ENCODE data around the gene RAB6B.
A peak's percentile ranks its signal among the peaks of the same experiment; 100 is the strongest.

Gene RAB6B

DNA sequence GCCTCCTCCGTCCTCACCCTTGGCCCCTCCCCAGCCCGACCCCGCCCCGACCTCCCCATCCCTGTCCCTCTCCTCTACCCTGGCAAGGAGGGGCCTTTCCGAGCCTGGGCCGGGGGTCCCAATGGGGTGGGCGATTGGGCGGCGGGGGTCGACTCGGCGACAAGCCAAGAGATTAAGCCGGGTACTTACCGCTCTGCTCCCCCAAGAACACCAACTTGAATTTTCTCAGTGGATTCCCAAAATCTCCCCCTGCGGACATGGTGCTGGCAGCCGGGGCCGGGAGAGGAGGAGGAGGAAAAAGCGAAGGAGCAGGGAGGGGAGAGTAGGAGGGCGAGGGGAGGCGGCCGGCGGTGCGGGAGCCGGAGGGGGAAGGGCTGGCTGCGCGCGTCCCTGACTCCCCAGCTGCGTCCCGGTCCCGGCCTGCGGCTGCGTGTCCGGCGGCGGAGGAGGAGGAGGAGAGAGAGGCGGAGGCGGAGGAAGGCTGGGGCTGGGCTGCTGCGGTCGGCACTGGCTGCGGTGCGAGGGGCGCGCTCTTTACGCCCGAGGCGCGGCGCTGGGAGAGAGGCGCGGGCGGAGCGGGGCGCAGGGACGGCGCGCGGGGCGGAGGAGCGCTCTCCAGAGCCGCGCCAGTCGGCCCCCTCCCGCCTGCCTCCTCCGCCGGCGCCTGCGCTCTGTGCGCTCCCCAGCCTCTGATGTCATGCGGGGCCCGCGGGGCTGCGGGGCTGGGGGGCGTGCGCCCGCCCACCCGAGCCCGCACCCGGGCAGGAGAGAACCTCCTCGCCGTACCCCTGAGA lies at the start of gene RAB6B:
Gene RAB6B (minus strand): TSS at position 675 of the 794 bp plus-strand sequence. CDS start 416 bp downstream, at position 259.
- peak within 1 kb of the TSS; percentile 71 for H3K4me3 ChIP-seq (ENCODE audit: low read length)
- DNase-seq (ENCODE audit: low read depth) = no peak
- TF ChIP-seq CTCF (conservative IDR thresholded peaks at IDR 0.05; ENCODE audit: low read depth, low read length) = no peak

DNA sequence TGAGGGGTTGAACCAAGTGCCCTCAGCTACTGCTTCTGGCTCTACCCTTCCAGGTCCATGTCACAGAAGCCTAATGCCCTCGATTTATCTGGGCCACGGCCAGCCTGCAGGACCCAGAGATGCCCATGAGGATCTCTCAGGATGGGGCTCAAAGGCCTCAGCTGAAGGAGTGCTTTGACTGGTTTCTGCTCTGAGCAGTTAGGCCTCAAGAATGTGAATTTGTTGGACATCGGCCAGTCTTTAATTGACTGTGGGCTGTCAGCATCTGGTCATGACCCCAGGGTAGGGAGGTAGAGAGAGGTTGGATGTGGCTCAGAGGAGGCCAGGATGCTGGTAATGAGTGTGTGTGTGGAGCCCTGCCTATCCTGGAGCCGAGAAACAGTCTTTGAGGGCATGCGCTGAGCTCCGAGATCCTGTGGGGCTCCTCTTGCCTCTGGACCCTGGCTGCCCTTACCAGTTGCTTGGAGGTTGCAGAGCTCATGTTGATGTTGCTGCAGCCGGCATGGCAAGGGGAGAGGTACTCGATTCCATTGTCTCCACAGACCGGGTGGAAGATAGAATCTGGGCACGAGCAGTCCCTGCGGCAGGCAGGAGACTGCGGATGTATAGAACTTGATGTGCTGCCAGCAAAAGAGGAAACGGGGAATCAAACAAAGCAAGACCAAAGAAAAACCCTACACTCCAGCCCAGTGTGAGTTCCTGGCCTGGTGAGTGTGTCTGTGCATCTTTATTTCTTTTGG lies 49.1 kb upstream of the RAB6B start:
- peak; percentile 74 for DNase-seq (ENCODE audit: low read depth)
- no peak overlapping the region for H3K4me3 ChIP-seq (ENCODE audit: low read length)
- no peak for TF ChIP-seq CTCF (conservative IDR thresholded peaks at IDR 0.05; ENCODE audit: low read depth, low read length)

DNA sequence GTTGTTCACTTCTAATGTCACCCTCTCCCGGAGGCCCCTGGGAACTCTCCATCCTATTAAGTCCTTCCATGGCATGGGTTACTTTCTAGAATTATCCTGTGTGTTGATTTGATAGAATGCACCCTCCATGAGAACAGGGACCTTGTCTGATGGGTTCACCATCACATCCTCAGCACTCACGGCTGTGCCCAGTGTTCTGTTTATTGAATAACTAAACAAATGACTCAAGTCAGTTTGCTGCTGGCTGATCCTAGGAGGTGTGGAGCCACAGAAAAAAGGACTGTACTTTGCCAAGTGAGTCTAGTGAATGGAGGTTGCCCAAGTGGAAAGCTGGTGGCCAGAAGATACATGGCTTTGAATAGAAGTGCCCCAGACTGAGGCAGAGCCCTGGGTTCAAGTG lies 48.5 kb upstream of the RAB6B start:
- H3K4me3 ChIP-seq (ENCODE audit: low read length) = no peak overlapping the region
- DNase-seq (ENCODE audit: low read depth) = no peak
- TF ChIP-seq CTCF (conservative IDR thresholded peaks at IDR 0.05; ENCODE audit: low read depth, low read length) = no peak

DNA sequence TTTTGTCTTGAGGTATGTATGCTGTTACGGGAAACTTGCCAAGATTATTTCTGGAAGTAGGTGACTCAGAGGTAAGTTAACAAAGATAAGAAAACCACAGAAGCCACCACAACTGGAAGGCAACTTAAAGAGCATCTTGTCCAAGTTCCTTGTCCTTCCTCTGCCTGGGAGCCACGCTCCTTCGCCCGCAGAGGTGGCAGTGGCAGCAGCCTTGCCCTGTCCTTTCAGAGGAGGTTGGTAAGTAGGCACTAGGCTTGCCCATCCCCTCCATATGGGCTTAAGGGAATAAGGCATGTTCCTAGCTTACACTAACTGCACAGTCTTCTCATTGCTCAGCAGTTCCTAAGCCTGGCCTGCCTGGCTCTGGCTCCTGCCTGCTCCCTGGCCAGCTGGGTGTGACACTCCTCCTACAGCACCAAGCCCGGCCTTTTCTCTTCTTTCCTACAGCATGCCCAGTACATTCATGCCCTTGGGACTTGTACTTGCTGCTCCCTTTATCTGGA lies 48.0 kb upstream of the RAB6B start:
- TF ChIP-seq CTCF (conservative IDR thresholded peaks at IDR 0.05; ENCODE audit: low read depth, low read length) = no peak
- H3K4me3 ChIP-seq (ENCODE audit: low read length) = no peak overlapping the region
- peak; percentile 87 for DNase-seq (ENCODE audit: low read depth)

DNA sequence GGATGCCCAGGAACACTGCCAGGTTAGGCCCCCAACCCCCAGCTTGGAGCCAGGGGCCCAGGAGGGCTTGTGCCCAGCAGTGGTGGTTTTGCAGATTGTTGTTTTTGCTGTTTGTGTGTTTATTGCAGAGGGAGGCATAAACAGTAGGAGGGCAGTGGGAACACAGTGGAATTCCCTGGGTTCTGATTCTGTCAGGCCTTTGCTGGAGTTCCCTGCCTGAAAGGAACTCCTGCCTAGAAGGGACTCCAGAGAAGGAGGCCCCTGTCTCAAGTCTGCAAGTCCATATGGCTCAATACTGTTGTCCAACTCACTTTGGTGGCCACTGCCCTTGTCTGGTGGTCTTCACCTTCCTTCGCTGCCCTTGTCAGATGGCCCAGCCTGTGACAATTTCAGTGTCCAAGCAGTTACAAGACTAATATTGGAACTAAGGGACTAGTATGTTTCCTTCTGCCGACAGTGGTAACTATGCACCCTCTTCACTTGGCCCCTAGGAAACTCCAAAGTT lies 47.4 kb upstream of the RAB6B start:
- no peak overlapping the region for H3K4me3 ChIP-seq (ENCODE audit: low read length)
- no peak for DNase-seq (ENCODE audit: low read depth)
- TF ChIP-seq CTCF (conservative IDR thresholded peaks at IDR 0.05; ENCODE audit: low read depth, low read length) = no peak

- H3K4me3 ChIP-seq (ENCODE audit: low read length) = no peak overlapping the region
- peak; percentile 2 for TF ChIP-seq CTCF (conservative IDR thresholded peaks at IDR 0.05; ENCODE audit: low read depth, low read length)
Observed at GRCh38 chr3:133941415-133941821, 45.7 kb upstream of the RAB6B start.

More at GRCh38 chr3:133941415-133941821, 45.7 kb upstream of the RAB6B start:
- no peak for DNase-seq (ENCODE audit: low read depth)
